ENCODE data around the gene DMAC2. TPM values are rescaled to one million over a fixed set of nuclear protein-coding genes. Genes with fewer than 3 reads are reported as not detected.
A peak's percentile ranks its signal among the peaks of the same experiment; 100 is the strongest.

Gene DMAC2
- total RNA-seq, 1 donor from 2014 or later, result 60.3 TPM

DNA sequence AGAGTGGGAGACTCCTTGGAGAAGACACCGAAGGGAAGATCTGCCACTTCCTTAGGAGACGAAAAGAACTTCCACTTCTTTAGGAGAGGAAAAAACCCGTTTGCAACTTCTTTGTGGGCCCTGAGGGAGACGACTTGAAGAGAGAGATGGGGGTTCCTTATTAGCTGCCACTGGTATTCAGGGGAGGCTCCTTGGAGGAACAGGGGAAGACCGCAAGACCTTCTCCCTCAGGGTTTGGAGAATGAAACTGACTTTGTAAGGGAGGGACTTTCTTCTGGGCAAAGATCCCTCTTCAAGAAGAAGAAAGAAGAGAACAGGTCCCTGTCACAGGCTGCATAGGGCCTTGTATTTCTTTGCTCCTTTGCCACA is 41.7 kb downstream of the DMAC2 start:
- peaks cover 15% of the 10 kb centered on the region for H3K4me1 ChIP-seq (ENCODE audit: insufficient read depth, low read length)
- peaks cover 4% of the 10 kb centered on the region for H3K36me3 Mint-ChIP-seq (ENCODE audit: low read depth, unreplicated experiment)
- H3K9ac ChIP-seq (ENCODE audit: low read length), result peak overlapping the region; percentile 99
- H3K9me3 Mint-ChIP-seq (ENCODE audit: unreplicated experiment), result no peaks in the 10 kb centered on the region
- TF ChIP-seq, protein P1, sequence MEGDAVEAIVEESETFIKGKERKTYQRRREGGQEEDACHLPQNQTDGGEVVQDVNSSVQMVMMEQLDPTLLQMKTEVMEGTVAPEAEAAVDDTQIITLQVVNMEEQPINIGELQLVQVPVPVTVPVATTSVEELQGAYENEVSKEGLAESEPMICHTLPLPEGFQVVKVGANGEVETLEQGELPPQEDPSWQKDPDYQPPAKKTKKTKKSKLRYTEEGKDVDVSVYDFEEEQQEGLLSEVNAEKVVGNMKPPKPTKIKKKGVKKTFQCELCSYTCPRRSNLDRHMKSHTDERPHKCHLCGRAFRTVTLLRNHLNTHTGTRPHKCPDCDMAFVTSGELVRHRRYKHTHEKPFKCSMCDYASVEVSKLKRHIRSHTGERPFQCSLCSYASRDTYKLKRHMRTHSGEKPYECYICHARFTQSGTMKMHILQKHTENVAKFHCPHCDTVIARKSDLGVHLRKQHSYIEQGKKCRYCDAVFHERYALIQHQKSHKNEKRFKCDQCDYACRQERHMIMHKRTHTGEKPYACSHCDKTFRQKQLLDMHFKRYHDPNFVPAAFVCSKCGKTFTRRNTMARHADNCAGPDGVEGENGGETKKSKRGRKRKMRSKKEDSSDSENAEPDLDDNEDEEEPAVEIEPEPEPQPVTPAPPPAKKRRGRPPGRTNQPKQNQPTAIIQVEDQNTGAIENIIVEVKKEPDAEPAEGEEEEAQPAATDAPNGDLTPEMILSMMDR (IDR thresholded peaks at IDR 0.05; ENCODE audit: insufficient read depth, low read depth, low read length), result no peak
- TF ChIP-seq EZH2 (IDR thresholded peaks at IDR 0.05; ENCODE audit: insufficient read depth, low read length), result no peak
- FAIRE-seq (no peak), DNase-seq (ENCODE audit: low read depth) (no peak)
- H3K79me2 ChIP-seq (ENCODE audit: insufficient read depth, low read length), result peaks cover 19% of the 10 kb centered on the region
- peaks cover 2% of the 10 kb centered on the region for H4K20me1 ChIP-seq (ENCODE audit: insufficient read depth, low read length)
- no peaks in the 10 kb centered on the region for H3K27me3 ChIP-seq (ENCODE audit: insufficient read depth, low read length)
- H3K4me3 Mint-ChIP-seq (ENCODE audit: unreplicated experiment), result peak overlapping the region; percentile 96
- peak overlapping the region; percentile 100 for H3K27ac Mint-ChIP-seq (ENCODE audit: unreplicated experiment)
- H3K36me3 ChIP-seq (ENCODE audit: insufficient read depth, low read length), result no peaks in the 10 kb centered on the region
- peak overlapping the region; percentile 97 for H3K4me2 ChIP-seq (ENCODE audit: low read length)
- H3K4me3 ChIP-seq (ENCODE audit: insufficient read depth, low read depth, low read length), result peak overlapping the region; percentile 98
- H3K27ac ChIP-seq (ENCODE audit: low read depth, low read length), result peak overlapping the region; percentile 99
- H3K27me3 Mint-ChIP-seq (ENCODE audit: low read depth, unreplicated experiment), result no peaks in the 10 kb centered on the region
- H3K9me3 ChIP-seq (ENCODE audit: insufficient read depth, low read depth, low read length), result no peaks in the 10 kb centered on the region
- peaks cover 14% of the 10 kb centered on the region for H3K4me1 Mint-ChIP-seq (ENCODE audit: low read depth, unreplicated experiment)
- peak overlapping the region; percentile 77 for H2AFZ ChIP-seq (ENCODE audit: low read depth, low read length)

GRCh38 chr19:41397086-41398049 is 42.3 kb downstream of the DMAC2 start, which contains the start of the genes BCKDHA and EXOSC5:
TSS of gene BCKDHA (plus strand) at chr19:41397818. CDS start at chr19:41397828, 10 bp downstream.
TSS of gene EXOSC5 (minus strand) at chr19:41397359. CDS start at chr19:41397328, 31 bp downstream.
- no peaks in the 10 kb centered on the region for H3K27me3 ChIP-seq (ENCODE audit: insufficient read depth, low read length)
- peak; percentile 13 for FAIRE-seq
- peak; percentile 98 for DNase-seq (ENCODE audit: low read depth)
- no peaks in the 10 kb centered on the region for H3K27me3 Mint-ChIP-seq (ENCODE audit: low read depth, unreplicated experiment)
- peak within 1 kb of the TSS; percentile 100 for H3K27ac Mint-ChIP-seq (ENCODE audit: unreplicated experiment)
- TF ChIP-seq, protein P1 (IDR thresholded peaks at IDR 0.05; ENCODE audit: insufficient read depth, low read depth, low read length), result no peak
- TF ChIP-seq EZH2 (IDR thresholded peaks at IDR 0.05; ENCODE audit: insufficient read depth, low read length), result no peak
- H3K4me3 Mint-ChIP-seq (ENCODE audit: unreplicated experiment), result peak within 1 kb of the TSS; percentile 96
- H3K9ac ChIP-seq (ENCODE audit: low read length), result peak within 1 kb of the TSS; percentile 99
- H3K27ac ChIP-seq (ENCODE audit: low read depth, low read length), result peak within 1 kb of the TSS; percentile 99
- H3K4me2 ChIP-seq (ENCODE audit: low read length), result peak within 1 kb of the TSS; percentile 97
- H4K20me1 ChIP-seq (ENCODE audit: insufficient read depth, low read length), result no peaks in the 10 kb centered on the region
- H3K36me3 Mint-ChIP-seq (ENCODE audit: low read depth, unreplicated experiment), result peaks cover 4% of the 10 kb centered on the region
- H3K4me1 Mint-ChIP-seq (ENCODE audit: low read depth, unreplicated experiment), result peaks cover 14% of the 10 kb centered on the region
- H3K9me3 Mint-ChIP-seq (ENCODE audit: unreplicated experiment), result no peaks in the 10 kb centered on the region
- peak within 1 kb of the TSS; percentile 98 for H3K4me3 ChIP-seq (ENCODE audit: insufficient read depth, low read depth, low read length)
- peak within 1 kb of the TSS; percentile 89 for H2AFZ ChIP-seq (ENCODE audit: low read depth, low read length)
- H3K4me1 ChIP-seq (ENCODE audit: insufficient read depth, low read length), result peaks cover 15% of the 10 kb centered on the region
- H3K79me2 ChIP-seq (ENCODE audit: insufficient read depth, low read length), result peaks cover 19% of the 10 kb centered on the region
- H3K9me3 ChIP-seq (ENCODE audit: insufficient read depth, low read depth, low read length), result no peaks in the 10 kb centered on the region
- no peaks in the 10 kb centered on the region for H3K36me3 ChIP-seq (ENCODE audit: insufficient read depth, low read length)
